Hematopoietic multipotent progenitor cell (in vitro differentiated cells): ENCODE results near the gene CHST4. TPM values are rescaled to one million over a fixed set of nuclear protein-coding genes. Genes with fewer than 3 reads are reported as not detected.
A peak's percentile ranks its signal among the peaks of the same experiment; 100 is the strongest.
"Not testable (repeated sequence)": the region's sequence is repeated elsewhere in the genome, so short reads cannot be mapped to it uniquely, and the experiment has no call there.

Experiments
- DNase-seq, 3 donors: peaks; one replicate each; pipeline ENCODE4 v3.0.0-alpha.2; 2011 to 2015; ENCODE audit warnings: low read depth in 2 of 3, low spot score in 2 of 3
- total RNA-seq: library from RNA; depleted of rRNA; stranded (reverse); fragments of >200 nt; gene quantifications from one replicate; pipeline ENCODE4 v1.2.3, GENCODE V29; 2012

Gene CHST4
- not detected for total RNA-seq

DNA sequence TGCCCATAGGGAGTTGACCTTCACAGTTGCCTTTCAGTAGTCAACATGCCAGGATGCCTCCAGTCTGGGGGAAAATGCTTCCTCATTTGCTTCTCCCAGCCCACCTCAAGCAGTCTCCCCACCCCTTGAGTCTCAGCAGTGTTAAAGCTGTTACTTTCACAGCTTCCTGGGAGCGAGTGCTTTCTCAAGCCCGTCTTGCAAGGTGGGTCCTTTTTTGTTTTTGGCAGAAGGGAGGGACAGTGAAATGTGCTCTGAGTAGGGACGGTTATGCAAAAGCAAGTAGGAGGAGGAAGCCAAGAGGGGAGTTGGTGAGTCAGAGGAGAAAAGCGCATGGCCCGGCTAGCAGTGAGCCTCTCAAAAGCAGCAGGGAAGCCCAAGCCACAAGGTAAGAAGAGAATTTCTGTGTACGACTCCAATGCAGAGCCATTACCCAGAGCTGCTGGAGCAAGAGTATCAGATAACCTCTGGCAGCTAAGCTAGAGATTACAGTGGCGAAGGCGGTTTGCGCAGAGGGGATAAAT is at the start of gene CHST4:
TSS of gene CHST4 (plus strand) at position 316 of the 521 bp plus-strand sequence. CDS start 10,252 bp downstream, outside the sequence.
- peak in 2 of 3 donors; percentile 6 to 28 for DNase-seq

DNA sequence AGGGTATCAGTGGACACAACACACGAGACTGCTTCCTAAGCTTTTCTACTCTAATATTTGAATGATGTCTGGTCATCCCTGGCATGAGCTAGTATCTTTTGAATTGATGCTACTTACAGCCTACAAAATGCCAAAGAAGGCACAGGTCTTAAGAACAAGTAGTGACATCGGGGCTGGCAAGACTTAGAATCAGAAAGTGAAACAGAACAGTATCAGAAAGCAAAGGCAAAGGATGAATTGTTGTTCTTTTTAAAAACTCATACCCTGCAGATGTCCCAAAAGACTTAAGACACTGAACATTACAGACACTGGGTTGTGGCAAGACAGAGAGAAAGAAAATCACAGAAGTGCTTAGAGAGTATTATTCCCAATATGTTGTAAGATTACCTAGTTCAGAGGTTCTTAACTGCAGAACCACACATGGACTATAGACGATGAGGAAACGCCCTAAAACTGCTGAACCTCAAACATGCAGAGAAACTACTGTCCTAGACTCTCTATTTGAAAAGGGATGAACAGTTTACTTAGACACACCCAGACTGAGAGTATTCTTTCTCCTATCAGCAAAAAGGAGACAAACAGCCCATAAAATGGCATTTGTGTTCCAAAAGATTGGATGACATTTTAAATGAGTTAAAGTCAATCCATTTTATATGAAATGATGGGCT is 49.6 kb upstream of the CHST4 start:
- no peak for DNase-seq

DNA sequence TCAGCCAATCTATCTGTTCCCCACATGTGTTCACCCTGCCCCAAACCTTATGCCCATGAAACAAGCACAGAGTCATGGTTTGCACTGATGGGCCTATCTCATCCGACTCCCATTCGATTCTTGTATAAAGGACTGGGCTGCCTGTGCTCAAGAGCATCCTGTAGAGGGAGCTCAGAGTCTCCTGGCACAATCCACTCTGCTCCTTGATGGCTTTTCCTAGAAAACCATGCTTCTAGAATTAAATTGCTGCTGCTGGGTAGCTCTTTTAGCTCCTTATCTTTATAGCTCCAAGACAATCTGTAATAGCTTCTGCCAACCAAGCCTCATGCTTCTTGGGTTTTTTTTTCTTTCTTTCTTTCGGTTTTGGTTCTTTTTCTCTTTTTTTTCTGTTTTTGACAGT is 46.8 kb upstream of the CHST4 start:
- DNase-seq = no peak

DNA sequence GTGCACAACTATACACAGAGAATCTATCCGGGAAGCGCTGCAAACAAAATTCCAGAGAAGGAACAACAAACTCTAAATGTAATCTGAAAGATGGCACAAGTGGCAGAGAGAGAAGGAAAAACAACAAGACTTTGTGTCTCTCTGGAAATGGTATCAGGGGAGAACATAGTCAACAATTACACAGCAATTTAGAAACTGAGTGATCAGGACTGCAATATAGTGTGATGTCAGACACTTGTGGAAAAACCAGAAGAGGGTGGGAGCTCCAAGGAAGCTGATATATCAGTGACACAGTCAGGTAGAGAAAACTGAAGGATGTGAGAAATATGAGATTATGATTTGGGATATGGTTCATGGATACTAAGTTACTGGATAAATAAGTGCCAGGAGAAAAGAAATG is 45.3 kb upstream of the CHST4 start:
- no peak for DNase-seq

DNA sequence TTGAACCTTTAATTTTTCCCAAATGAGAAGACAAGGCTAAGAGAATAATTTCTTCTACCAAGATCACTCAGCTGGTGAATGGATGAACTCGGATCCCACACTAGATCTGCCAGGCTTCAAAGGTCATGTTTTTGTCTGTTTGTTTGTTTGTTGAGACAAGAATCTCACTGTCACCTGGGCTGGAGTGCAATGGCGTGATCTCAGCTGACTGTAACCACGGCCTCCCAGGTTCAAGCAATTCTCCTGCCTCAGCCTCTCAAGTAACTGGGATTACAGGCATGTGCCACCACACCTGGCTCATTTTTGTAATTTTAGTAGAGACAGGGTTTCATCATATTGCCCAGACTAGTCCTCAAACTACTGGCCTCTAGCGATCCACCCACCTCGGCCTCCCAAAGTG is 43.7 kb upstream of the CHST4 start:
- DNase-seq = no peak

DNA sequence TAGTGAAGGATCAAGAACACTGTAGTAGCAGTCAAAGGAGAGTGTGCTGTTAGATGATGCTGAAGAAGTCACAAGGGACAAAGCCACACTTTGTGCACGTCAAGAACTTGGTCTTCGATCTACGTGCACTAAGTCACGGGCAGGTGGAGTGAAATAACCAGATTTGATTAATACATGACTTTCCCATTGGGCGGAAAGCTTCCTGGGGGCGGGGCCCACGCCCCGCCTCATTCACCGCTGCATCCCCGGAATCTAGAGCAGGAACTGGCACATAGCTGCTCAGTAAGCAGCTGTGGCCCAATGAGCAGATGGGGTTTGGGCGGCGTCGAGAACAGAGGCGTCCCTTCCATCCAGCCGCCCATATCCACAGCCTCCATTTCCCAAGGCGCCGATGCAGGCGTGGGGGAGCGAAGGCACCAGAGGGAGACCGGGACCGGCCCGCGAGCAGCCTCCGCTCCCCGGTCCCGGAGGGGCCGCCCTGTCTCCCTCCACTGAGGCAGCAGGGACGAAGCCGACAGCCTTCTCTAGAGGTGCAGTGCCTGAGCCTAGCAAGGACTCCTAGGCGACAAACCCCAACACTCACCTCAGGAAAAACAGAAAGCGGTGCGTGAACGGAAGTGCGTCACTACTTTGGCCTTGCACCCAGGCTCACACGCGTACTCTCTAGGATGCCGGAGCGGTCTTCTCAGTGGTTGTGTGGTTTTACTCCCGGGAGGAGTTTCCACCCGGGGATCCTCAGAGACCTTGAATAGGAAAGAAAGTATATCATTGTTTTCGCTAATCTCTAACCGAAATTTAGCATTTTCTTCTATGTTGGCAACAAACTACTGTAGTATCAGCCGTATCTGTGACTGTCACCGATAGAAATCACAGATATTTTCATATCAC is 42.0 kb upstream of the CHST4 start:
- DNase-seq = peak; percentile 73 to 90 (median 89)

DNA sequence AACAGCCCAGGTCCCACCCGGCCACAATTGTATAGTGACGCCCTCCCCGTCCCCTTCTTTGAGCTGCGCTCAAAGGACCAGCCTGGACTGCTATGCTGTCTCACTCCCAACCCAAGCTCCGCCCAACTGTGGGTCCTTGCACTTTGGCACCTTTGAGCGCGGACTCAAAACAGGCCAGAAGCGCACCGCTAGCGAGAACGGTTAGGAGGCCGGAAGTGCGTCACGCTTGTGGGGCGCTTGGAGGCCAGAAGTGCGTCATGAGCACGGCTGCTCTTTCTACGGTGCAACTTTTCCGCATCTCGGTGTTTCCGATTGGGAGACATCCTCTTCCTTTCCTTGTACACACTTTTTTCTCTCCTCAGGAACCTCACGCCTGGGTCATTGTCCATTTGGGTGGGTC is 37.1 kb upstream of the CHST4 start, which contains the start of gene ZNF19:
TSS of gene ZNF19 (minus strand) at position 203 of the 400 bp plus-strand sequence. CDS start 7,210 bp downstream, outside the sequence.
- no peak for DNase-seq

DNA sequence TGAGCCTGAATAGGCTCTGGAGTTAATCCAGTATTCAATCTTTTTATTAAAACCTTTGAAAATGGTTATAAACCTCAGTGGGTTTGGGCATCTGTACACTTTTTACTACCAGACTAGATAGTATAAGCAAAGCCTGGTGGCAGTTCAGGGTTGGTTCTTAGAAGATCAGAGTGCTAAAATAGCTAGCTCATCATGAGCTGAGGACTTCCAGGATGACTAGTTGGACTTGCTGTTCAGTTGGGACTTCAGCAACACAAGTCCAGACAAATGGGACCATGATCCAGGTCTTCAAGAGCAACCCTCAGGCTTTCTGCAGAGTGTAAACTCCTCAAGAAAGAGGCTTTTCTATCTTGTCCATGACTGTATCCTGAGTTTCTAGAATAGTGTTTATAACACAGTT is 35.9 kb upstream of the CHST4 start:
- DNase-seq = no peak

DNA sequence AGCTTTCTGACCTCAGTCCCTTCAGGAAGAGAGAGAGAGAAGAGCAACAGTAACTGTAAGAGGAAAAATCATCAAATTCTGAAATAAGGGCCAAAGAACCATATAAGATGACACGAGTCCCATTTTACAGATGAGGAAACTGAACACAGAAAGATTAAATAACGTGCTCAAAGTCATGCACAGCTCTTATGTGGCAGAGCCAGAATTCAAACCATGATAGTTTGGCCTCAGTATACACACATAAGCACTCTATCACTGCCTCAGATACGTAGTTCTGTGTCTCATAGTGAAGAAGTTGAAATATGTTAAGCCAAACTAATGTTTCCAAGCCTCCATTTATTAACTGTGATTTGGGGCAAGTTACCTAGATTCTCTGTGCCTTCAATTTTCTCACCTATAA is 35.2 kb upstream of the CHST4 start:
- DNase-seq = no peak

DNA sequence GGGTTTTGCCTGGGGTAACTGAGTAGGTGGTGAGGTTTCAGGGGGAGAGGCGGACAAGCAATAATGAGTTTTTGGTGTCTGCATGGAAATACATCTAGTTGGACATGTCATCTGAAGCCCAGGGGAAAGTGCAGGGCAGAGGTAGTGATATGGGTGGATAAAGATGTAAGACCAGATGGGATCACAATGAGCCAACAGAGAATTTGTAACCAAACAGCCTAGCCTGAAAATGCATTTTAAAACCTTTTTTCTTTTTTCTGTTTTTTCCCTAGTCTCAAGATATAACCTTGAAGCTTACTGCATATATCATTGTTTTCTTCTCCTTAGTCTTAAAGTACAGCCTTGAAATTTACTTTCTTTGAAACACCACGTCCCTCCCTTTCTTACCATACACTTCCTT is 33.4 kb upstream of the CHST4 start:
- DNase-seq = no peak

DNA sequence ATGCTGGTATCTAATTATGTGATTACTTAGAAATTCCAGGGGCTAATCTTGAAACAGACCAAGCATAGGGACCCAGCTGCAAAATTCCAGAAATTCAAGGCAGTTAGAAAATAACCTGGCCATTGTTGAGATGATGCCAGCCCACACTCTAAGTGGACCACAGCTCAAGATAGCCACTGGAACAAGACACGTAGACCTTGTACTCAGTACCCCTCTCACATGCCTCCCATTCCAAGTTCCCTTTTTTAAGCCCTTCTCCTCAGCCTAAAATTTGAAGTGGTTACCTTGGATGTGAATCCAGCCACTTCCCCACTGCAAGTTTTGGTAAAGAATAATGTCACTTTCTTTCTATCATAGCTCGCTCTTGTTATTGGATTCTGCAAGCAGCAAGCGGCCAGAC is 33.0 kb upstream of the CHST4 start:
- no peak for DNase-seq

DNA sequence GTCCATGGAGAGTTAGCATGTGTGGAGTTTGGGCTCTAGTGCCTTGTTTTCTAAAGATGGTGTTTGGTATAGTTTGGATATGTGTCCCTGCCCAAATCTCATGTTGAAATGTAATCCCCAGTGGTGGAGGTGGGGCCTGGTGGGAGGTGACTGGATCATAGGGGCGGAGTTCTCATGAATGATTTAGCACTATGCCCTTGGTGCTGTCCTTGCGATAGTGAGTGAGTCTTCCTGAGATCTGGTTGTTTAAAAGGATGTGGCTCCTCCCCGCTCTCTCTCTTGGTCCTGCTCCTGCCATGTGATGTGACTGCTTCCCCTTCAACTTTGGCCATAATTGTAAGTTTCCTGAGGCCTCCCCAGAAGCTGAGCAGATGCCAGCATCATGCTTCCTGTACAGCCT is 28.2 kb upstream of the CHST4 start:
- DNase-seq = no peak

DNA sequence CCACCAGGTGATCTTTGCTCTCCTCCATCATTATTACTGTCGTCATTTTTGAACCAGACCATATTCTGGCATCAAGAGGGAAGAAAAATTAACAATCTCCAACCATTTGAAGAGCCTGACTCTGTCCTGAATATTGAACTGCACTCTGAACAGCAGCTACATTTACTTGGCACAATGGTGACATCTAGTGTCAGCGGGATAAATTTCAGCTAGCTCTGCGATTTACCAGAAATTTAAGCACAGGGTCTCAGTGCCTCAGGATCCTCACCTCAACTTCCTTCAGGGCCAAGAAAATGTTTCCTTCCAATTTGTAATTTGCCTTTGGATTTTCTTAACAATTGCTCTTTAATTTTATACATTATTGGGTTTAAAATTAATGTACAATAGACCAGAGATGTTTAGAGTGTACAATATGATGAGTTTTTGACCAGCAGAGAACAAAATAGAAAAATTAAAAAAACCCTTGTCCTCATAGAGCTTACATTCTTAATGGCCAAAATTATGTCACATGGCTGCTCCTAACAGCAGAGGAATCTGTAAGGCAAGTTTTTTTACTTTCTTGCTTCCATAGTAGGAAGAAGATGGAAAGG is 26.4 kb upstream of the CHST4 start:
- peak; percentile 31 to 76 (median 57) for DNase-seq

DNA sequence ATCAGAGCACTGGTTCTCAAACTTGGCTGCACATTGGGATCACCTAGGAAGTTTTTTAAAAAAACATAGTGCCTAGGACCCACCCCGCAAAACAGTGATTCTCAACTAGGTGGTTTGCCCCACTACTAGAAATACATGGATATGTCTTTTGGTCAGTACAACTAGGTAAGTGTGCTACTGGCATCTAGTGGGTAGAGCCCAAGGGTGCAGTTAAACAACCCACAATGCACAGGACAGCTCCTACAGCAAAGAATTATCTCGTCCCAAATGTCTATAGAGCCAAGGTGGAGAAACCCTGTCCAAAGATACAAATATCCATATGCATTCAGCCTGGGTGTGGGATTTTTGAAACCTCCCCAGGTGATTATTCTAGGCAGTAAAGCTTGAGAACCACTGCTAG is 25.3 kb upstream of the CHST4 start:
- no peak for DNase-seq

DNA sequence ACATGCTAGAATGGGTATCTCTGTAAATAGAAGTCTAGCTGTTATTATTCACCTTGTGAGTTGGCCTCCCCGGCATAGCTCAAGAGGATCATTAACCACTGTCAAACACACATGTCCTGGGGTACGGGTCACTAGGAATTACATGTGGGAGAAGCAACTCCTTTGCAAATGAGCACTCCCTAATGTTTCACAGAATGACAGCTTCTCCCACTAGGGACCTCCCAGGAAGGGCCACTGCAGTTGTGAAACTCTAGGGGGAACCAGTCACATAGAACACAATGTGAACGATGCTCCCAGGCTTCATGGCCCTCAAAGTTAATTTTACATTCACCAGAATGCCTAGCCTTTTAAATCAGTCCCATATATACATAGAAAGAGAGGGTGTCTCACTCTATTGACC is 24.7 kb upstream of the CHST4 start:
- no peak for DNase-seq

DNA sequence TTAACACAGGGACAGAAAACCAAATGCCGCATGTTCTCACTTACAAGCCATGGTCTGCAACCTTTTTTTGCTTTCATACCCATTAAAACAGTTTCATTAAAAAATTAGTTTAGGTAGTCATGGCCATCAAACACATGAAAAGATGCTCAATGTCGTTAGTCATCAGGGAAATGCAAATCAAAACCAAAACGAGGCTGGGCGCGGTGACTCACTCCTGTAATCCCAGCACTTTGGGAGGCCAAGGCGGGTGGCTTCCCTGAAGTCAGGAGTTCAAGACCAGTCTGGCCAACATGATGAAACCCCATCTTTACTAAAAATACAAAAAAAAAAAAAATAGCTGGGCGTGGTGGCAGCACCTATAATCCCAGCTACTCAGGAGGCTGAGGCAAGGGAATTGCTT is 22.2 kb upstream of the CHST4 start:
- not testable (repeated sequence) for DNase-seq

DNA sequence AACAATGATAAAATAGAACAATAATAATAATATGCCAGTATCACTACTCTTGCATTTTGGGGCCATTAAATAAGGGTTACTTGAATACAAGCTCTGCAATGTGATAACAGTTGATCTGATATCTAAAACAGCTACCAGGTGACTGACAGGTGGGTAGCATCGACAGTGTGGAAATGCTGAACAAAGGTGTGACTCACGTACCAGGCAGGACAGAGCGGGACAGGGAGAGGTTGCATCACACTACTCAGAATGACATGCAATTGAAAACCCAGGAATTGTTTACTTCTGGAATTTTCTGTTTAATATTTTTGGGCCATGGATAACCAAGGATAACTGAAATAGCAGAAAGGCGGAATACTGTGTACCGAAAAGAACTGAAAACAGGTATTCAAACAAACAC is 21.3 kb upstream of the CHST4 start:
- DNase-seq = no peak

DNA sequence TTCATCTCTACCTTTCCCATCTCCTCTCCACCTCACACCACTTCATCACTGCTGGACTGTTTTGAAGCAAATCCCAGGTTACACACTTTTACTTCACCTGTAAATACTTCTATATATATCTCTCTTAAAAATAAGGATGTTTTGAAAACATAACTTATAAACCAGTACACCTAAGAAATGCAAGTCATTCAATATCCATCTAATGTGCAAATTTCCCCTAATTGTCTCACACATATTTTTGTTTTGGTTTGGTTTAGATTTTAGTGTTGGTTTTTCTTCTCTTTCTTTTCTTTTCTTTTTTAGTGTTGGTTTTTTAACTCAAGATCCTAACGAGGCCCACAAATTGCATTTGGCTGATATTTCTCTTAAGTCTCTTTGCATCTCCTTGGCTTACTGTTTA is 19.2 kb upstream of the CHST4 start:
- no peak for DNase-seq

DNA sequence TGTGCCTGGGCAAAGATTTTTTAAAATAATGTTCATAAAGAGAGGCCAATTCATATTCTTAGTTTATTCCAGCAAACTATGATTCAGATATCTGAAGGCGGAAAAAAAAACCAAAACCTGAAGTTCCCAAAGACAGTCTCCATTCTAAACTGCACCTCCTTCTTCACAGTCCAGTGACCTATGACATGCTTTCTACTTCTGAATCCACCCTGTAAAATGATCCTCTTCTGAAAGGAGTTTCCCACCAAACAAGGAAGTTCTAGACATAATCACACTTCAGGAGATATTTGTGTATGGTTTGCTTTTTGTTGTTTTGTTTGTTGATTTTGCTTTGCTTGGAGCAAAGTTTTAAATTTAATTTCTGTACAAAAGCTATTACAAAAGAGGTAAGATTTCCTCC is 12.9 kb upstream of the CHST4 start:
- DNase-seq = no peak

DNA sequence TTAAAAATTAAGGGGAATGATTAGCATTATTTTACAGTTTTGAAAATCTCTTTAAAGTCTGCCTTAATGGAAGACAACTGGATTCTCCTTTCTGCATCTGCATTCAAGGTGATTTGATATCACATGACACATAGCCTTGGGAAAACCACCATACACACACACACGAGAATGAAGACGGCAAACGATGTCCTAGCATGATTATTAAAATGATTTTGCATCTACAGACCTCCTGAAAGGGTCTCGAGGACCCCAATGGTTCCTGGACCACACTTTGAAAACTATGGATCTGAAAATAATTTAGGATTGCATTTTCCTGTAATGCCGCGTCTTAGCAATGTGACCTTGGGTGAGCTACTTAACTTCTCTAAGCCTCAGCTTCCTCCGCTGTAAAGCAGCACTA is 11.8 kb upstream of the CHST4 start:
- no peak for DNase-seq

DNA sequence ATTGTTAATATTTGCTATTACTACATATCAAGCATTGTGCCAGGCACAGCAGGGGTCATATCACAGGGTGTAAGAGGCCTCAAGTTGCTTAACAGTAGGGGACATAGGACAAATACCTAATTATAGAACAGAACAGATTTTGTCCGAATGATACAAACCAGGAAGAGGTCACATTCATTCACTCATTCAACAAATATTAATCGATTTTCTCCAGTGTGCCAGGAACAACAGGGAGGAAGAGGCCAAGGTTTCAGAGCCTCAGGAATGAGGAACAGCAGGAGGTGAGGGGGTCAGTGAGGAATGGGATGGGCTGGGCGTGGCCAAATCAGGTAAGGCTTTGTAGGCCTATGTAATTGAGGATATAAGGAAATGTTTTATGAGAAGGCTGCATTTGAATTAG is 11.2 kb upstream of the CHST4 start:
- DNase-seq = no peak
